ENCODE measurements around the gene CCDC12.

The CCDC12 gene

GRCh38 chr3:47006145-47006651 lies 29.7 kb upstream of the CCDC12 start:
- Histone ChIP-seq H2AFZ (ENCODE audit: low read length) (no peak overlapping the region), H4K20me1 (ENCODE audit: insufficient read depth, low read length) (no peaks in the 10 kb centered on the region), H3K4me1 (ENCODE audit: low read length) (no peaks in the 10 kb centered on the region), H3K9me2 (replicated peaks; ENCODE audit: insufficient read depth, low read length) (no peaks in the 10 kb centered on the region), H3K79me2 (ENCODE audit: low read length) (no peaks in the 10 kb centered on the region), H3K27ac (ENCODE audit: low read length) (no peak overlapping the region), H3K9ac (ENCODE audit: low read length) (no peak overlapping the region), H3K36me3 (replicated peaks; ENCODE audit: insufficient read depth, low read length) (no peaks in the 10 kb centered on the region; the same call in 1 of the 2 replicates), H3K4me2 (ENCODE audit: low read depth, low read length) (no peak overlapping the region), H3K9me3 (replicated peaks; ENCODE audit: insufficient read depth, low read length) (no peaks in the 10 kb centered on the region), H3F3A (ENCODE audit: insufficient read depth, low read length) (no peaks in the 10 kb centered on the region), H3K27me3 (replicated peaks; ENCODE audit: insufficient read depth, low read length) (no peaks in the 10 kb centered on the region), H3K4me3 (ENCODE audit: low read length) (no peak overlapping the region)
- DNase-seq = no peak
- no peak for TF ChIP-seq EZH2phosphoT487 (IDR thresholded peaks at IDR 0.05; ENCODE audit: low read length)

GRCh38 chr3:47005212-47006144 lies 28.9 kb upstream of the CCDC12 start:
- H3K4me1 ChIP-seq (ENCODE audit: low read length) = no peaks in the 10 kb centered on the region
- DNase-seq = no peak
- no peaks in the 10 kb centered on the region for H4K20me1 ChIP-seq (ENCODE audit: insufficient read depth, low read length)
- no peaks in the 10 kb centered on the region; the same call in 1 of the 2 replicates for H3K36me3 ChIP-seq (replicated peaks; ENCODE audit: insufficient read depth, low read length)
- no peaks in the 10 kb centered on the region for H3K9me2 ChIP-seq (replicated peaks; ENCODE audit: insufficient read depth, low read length)
- no peaks in the 10 kb centered on the region for H3F3A ChIP-seq (ENCODE audit: insufficient read depth, low read length)
- no peak overlapping the region for H2AFZ ChIP-seq (ENCODE audit: low read length)
- TF ChIP-seq EZH2 (optimal IDR thresholded peaks at IDR 0.05; ENCODE audit: low read depth, low read length) = no peak
- TF ChIP-seq EZH2phosphoT487 (IDR thresholded peaks at IDR 0.05; ENCODE audit: low read length) = no peak
- no peak for TF ChIP-seq CTCF (IDR thresholded peaks at IDR 0.05; ENCODE audit: low read length)
- H3K9me3 ChIP-seq (replicated peaks; ENCODE audit: insufficient read depth, low read length) = no peaks in the 10 kb centered on the region
- no peak overlapping the region for H3K4me2 ChIP-seq (ENCODE audit: low read depth, low read length)
- no peaks in the 10 kb centered on the region for H3K79me2 ChIP-seq (ENCODE audit: low read length)
- no peaks in the 10 kb centered on the region for H3K27me3 ChIP-seq (replicated peaks; ENCODE audit: insufficient read depth, low read length)
- no peak overlapping the region for H3K9ac ChIP-seq (ENCODE audit: low read length)
- no peak overlapping the region for H3K4me3 ChIP-seq (ENCODE audit: low read length)
- no peak overlapping the region for H3K27ac ChIP-seq (ENCODE audit: low read length)

GRCh38 chr3:47004369-47005211 lies 28.0 kb upstream of the CCDC12 start:
- TF ChIP-seq CTCF (IDR thresholded peaks at IDR 0.05; ENCODE audit: low read length) = no peak
- no peak for TF ChIP-seq EZH2phosphoT487 (IDR thresholded peaks at IDR 0.05; ENCODE audit: low read length)
- no peak for TF ChIP-seq EZH2 (optimal IDR thresholded peaks at IDR 0.05; ENCODE audit: low read depth, low read length)
- Histone ChIP-seq H3K4me3 (ENCODE audit: low read length) (no peak overlapping the region), H3K9me2 (replicated peaks; ENCODE audit: insufficient read depth, low read length) (no peaks in the 10 kb centered on the region), H3K4me2 (ENCODE audit: low read depth, low read length) (no peak overlapping the region), H3K27me3 (replicated peaks; ENCODE audit: insufficient read depth, low read length) (no peaks in the 10 kb centered on the region), H2AFZ (ENCODE audit: low read length) (no peak overlapping the region), H3K36me3 (replicated peaks; ENCODE audit: insufficient read depth, low read length) (no peaks in the 10 kb centered on the region; the same call in 1 of the 2 replicates), H3K9ac (ENCODE audit: low read length) (no peak overlapping the region), H3K9me3 (replicated peaks; ENCODE audit: insufficient read depth, low read length) (no peaks in the 10 kb centered on the region), H4K20me1 (ENCODE audit: insufficient read depth, low read length) (no peaks in the 10 kb centered on the region), H3F3A (ENCODE audit: insufficient read depth, low read length) (no peaks in the 10 kb centered on the region), H3K79me2 (ENCODE audit: low read length) (no peaks in the 10 kb centered on the region), H3K4me1 (ENCODE audit: low read length) (no peaks in the 10 kb centered on the region), H3K27ac (ENCODE audit: low read length) (no peak overlapping the region)
- no peak for DNase-seq
